Measurements from ENCODE around the gene KLHL22.
A peak's percentile ranks its signal among the peaks of the same experiment; 100 is the strongest.
"Not testable (repeated sequence)": the region's sequence is repeated elsewhere in the genome, so short reads cannot be mapped to it uniquely, and the experiment has no call there.

The KLHL22 gene

DNA sequence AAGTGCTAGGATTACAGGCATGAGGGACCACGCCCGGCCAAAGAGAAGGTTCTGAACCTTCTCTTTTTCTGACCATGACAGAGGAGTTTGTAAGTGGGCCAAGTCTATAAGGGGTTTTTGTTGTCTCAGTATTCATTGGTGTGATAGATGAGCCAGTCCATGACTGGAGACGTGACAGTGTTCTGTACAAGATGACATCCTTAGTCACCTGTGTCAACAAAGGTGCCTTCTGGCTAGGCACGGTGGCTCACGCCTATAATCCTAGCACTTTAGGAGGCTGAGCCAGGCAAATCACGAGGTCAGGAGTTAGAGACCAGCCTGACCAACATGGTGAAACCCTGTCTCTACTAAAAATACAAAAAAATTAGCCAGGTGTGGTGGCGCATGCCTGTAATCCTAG, 4.2 kb upstream of the KLHL22 start:
- no peak for DNase-seq

DNA sequence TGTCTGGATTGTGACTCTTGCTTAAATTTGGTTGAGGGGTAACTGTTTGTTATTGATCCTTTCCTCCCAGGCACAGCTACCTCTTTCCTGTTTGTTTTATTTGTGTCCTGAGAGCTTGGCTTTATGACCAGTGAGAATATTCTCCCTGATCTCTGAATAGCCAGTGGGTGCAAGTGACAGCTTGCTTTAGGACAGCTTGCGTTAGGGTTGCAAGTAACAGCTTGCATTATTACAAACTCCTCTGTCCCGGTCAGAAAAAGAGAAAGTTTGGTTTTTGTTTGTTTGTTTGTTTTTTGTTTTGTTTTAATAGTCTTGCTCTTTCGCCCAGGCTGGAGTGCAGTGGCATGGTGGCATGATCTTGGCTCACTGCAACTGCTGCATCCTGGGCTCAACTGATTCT, 3.3 kb upstream of the KLHL22 start:
- no peak for DNase-seq

DNA sequence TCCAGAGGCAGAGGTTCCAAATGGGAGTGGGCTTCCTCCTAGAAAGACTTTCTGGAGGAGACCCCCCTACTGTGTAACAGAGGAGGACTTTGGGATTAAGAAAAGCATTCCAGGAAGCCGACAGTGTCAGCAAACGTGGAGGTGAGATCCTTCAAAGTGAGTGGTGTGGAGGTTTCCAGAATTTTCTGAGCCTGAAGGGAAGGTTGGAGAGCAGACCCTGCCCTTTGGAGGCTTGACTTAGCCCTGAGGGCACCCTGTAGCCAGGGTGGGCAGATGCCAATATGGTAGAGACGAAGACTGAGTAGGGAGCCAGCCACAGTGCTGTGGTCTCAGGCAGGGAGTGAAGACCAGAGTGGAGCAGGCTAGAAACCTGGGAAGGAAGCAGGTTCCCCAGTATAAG, 1.8 kb upstream of the KLHL22 start:
- no peak for DNase-seq

DNA sequence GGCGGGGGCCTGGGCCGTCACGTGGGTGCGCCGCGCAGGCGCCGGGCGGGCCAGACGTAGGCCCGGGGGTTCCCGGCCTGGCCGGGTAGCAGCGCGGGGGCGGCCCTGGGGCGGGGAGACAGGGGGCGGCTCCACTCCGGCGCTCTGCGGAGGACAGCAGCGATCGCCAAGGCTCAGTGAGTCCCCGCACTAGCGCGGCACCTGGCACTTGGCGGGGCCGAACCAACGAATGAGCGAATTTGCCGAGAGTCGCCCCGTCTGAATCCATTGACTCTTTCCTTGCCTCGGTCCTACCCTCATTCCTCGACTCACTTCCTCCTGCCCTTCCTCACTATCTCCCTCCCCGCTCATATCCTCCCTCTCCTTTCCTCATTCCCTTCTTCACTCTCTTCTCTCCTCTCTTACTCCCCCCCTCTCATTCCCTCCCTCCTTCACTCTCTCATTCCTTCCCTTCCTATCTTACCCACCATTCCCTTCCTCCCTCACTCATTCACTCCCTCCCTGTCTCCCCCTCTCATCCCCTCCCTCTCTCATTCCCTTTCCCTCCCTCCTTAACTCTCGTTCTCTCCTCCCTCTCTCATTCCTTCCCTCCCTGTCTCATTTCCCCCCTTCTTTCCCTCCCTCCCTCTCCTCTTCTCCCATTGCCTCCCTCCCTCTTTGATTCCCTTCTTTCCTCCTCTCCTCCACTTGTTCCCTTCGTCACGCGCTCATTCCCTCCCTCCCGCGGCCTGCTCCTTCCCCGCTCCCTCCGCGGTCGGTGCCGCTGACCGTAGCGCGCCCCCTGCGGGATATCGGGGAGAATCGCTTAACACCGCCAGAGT, 476 bp upstream of the KLHL22 start:
- DNase-seq: peak; percentile 86

DNA sequence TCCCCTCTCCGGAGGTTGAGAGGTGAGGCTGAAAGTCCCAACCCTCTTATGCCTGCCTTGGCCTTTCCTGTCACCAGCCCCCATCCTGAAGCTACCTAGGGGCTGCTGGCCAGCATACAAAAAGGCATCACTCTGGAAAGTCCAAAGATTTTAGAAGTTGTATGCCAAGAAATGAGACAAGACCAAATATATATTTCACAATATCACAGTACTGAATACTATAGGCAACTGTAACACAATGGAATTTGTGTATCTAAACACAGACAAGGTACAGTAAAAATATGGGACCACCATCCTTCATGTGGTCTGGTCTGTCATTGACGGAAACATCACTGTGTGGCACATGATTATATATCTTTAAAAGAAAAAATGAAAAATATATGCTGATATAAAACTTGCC, 4.2 kb downstream of the KLHL22 start:
- no peak for DNase-seq

DNA sequence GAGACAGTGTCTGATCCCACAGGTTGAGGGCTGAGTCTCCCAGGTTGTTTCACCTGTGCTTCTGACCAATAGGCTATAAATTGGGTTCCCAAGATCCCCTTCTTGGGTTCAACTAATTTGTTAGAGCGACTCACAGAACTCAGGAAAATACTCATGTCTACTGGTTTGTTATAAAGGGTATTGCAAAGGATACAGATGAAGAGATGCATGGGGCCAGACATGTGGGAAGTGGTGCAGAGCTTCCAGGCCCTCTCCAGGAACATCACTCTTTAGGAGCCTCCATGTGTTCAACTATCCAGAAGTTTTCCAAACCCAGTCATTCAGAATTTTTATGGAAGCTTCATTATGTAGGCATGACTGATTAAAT, 4.7 kb downstream of the KLHL22 start:
- no peak for DNase-seq

DNA sequence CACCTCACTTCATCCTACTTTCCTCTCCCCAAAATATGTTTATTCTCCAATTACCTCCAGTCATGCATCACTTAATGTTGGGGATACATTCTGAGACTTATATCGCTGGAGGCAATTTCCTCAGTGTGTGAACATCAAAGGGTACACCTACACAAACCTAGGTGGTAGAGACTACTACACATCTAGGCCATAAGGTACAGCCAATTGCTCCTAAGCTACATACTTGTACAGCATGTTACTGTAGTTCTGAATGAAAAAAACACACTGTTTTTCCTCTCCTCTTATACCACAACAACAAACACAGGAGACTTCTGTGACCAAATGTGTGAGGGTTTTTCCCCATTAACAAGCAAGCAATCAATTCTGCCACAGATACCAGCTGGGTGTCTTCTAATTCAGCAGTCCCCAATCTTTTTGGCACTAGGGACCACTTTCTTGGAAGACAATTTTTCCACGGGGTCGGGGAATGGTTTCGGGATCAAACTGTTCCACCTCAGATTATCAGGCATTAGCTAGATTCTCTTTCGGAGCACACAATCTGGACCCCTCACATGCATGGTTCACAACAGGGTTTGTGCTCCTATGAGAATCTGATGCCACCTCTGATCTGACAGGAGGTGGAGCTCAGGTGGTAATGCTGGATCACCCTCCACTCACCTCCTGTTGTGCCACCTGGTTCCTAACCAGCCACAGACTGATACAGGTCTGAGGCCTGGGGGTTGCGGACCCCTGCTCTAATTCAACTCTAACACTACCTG, 5.2 kb downstream of the KLHL22 start:
- DNase-seq: no peak

DNA sequence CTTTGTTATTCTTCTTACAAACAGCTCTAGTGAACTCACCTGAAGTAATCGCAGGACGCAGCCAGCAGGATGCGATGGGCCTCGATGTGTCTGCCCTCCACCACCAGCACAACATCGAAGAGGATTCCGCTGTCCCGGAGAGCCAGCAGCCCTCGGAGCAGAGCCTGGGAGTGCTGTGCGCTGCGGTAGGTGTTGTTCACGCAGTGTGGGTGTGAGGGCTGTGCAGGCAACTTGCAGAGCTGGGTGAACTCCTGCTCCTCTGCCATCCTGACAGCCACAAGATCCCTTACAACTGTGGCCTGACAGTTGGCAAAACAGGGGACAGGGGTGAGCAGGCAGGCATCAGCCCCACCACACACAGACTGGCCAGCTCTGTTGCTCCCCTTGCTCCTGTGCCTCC, 6.6 kb downstream of the KLHL22 start:
- no peak for DNase-seq

DNA sequence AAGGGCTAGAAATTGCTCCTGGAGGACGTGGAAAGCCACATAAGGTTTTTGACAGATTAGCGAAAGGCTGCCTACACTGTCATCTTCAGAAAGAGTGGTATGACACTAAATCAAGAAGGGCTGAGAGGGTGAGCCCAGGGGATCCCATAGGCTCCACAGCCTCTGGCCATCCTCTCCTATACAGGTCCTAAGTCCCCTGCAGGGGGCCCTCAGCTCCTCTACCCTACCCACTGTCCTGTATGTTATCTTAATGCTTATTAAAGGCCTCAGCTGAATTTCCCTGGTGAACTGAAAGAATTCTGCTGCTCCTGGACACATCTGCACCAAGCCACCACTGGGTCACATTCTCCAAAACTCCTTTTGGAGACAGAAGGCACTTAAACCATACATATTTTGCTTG, 7.9 kb downstream of the KLHL22 start:
- no peak for DNase-seq

DNA sequence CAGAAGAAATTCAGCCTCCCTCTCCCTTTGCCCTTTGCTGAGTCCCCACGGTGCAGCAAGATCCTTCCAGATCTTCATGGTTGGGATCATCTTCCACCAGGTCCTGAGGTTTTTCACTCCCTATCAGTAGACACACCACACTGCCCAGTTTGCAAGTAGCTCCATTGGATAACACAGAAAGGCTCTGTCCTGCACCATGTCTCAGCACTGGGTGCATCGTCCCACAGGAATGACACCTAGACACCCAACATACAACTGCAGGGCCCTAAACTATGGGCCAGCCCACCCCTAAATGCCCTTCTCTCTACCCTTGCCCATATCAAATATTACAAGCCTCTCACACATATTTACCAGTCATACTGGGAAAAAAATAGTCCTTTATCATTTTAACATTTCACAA, 9.4 kb downstream of the KLHL22 start:
- DNase-seq: no peak

DNA sequence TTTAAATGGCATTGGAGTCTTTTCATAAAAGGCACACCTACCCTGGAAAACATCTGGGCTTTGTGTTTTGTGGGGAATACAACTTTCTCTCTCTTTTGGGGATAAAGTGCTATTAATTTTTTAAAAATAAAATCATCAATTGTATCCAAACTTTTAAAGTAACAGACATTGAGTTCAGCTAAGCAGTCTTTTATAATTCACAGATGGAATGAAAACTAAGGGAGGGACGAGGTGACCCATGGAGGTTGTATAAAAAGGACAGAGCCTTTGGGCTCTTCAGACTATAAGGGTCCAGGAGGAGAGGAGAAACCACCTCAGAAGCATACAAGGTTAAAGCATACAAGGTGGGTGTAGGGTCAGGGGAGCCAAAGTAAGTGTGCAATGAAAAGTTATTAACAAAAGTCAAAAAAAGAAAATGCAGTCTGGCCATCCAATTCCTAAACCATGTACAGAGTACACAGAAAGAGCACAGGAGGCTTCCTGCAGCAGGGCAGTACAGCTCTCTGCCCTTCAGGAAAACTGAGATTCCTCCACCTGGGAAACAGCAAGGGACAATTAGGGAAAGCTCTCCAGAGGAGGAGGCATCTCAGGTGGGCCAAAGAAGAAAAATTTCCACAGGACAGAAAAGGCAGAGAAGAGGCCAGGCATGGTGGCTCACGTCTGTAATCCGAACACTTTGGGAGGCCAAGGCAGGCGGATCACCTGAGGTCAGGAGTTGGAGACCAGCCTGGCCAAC, 10.5 kb downstream of the KLHL22 start:
- no peak for DNase-seq

DNA sequence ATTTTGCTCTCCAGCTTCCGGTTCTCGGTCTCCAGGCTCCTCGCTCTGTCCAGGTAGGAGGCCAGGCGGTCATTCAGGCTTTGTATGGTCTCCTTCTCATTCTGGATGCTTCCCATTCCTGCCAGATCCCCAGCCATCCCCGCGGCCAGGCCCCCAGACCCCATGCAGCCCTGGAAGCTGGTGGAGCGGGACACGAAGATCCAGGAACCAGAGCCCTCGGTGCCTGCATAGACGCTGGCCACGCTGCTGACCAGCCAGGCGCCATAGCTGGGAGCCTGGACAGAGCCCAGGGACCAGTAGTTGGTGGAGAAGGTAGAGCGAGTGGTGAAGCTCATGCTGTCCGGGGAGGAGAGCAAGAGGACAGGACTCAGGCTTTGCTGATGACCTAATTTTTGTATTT, 11.8 kb downstream of the KLHL22 start:
- no peak for DNase-seq

DNA sequence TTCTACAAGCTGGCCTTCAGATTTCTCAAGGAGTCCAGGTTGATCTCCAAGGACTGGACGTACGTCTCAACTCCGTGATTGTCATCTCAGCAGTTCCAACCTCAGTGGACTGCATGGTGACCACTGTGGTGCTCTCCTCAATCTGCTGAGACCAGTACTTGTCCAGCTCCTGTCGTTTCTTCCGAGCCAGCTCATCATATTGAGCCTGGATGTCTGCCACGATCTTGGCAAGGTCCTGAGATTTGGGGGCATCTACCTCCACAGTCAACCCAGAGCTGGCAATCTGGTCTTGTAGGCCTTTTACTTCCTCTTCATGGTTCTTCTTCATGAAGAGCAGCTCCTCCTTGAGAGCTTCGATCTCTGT, 12.5 kb downstream of the KLHL22 start:
- not testable (repeated sequence) for DNase-seq

DNA sequence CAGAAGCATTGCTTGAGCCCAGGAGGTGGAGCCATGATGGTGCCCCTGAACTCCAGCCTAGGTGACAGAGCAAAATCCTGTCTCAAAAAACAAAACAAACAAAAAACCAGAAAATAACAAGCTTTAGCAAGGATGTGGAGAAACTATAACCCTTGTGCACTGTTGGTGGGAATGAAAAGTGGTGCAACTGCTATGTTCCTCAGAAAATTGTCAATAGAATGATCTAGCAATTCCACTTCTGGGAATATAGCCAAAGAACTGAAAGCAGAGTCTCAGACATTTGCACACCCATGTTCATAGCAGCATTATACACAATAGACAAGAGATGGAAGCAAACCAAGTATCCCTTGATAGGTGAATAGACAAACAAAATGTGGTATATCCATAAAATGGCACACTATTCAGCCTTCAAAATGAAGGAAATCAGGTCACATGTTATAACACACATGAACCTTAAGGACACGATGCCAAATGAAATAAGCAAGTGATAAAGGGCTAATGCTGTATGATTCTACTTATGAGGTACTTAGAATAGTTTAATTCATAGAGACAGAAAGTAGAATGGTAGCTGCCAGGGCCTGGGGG, 15.9 kb downstream of the KLHL22 start:
- DNase-seq: no peak

DNA sequence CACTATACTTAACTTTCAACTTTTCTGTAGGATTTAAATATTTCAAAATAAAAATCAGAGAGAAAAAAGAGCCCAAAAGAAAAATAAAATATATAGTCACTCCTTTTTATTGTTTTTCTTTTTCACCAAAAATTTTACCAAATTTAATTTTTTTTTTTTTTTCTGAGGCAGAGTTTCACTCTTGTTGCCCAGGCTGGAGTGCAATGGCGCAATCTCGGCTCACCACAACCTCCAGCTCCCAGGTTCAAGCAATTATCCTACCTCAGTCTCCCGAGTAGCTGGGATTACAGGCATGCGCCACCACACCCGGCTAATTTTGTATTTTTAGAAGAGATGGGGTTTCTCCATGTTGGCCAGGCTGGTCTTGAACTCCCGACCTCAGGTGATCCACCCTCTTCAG, 17.5 kb downstream of the KLHL22 start:
- DNase-seq: not testable (repeated sequence)

DNA sequence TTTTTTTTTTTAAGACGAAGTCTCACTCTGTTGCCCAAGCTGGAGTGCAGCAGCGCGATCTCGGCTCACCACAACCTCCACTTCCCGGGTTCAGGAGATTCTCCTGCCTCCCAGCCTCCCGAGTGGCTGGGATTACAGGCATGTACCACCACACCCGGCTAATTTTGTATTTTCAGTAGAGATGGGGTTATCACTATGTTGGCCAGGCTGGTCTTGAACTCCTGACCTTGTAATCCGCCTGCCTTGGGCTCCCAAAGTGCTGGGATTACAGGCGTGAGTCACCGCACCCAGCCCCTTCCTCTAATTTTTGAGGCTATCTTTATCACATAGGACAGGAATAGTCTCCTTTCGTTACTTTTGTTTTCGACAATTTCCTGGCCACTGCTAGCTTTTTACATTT, 20.0 kb downstream of the KLHL22 start:
- DNase-seq: not testable (repeated sequence)

DNA sequence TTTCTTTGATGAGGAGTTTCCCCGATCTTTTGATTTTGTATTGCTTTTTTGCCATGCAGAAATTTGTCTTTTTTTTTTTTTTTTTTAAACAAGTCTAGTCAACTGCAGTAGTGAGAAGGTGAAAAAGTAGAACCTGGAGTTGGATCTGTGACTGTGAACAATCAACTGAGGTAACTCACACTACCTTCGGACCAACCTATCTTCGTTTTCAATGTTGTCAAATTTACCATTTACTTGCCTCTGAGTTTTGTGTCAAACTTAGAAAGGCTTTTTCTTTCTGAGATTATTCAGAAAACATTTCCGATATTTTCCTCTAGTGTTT, 20.5 kb downstream of the KLHL22 start:
- DNase-seq: no peak

DNA sequence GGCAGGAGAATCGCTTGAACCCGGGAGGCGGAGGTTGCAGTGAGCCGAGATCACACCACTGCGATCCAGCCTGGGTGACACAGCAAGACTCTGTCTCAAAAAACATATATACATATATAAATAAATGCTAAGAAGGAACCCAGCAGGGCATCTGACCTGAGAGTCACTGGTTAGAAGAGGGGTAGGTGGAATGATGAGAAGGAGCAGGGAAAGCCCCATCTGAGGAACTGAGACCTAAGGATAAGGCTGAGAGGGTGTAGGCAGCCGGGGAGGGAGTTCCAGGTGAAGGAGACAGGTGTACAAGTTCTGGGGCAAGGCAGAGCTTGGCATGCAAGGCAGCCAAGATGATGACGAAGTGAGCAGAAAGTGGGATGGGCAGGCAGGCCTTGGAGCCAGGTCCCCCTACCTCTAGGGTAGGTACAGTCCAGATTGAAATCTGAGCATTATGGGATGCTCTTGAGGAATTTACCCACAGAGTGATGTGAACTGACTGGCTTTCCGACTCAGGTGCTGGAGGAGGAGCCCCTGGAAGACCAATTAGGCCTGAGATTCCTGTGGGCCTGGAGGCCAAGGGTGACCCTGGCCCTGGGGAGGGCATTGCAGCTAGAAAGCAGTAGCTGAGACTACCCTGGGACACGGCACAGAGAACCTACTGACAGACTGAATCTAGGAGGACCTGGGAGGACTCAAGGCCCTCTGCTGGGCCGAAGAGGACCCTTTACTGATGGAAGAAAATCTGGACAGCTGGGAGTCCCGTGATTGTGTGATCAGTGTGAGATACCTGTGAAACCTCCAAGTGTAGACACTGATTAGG, 22.8 kb downstream of the KLHL22 start:
- DNase-seq: no peak

DNA sequence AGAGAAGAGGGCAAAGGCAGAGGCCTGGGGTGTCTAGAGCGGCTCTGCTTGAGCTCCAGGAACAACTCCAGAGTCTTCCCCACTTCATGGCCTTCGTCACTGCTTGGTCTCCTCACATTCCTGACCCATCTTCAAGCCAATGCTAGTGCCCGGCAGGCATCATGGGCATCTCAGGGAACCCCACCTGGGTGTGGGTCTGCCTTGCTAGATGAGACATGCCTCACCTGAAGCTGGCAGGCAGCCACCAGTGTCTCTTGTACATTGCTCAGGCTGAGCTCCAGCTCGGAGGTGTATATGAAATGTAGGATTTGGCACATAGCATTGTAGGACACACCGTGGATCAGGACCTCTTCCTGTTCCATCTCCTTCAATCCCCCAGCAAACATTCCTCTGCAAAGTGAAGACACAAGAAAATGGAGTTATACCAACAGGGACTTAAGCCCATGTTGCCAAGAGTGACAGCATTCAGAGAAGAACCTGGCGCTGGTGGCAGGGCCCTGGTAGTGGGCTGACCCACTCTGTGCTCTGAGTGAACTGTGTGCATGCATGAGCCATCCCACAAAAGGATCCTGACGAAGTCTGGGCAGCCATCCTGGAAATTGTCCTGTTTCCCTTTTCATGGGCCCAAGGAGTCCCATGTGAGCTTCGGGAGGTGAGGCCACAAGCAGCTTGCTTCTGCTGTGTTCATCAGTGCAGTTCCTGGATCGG, 24.3 kb downstream of the KLHL22 start:
- no peak for DNase-seq

DNA sequence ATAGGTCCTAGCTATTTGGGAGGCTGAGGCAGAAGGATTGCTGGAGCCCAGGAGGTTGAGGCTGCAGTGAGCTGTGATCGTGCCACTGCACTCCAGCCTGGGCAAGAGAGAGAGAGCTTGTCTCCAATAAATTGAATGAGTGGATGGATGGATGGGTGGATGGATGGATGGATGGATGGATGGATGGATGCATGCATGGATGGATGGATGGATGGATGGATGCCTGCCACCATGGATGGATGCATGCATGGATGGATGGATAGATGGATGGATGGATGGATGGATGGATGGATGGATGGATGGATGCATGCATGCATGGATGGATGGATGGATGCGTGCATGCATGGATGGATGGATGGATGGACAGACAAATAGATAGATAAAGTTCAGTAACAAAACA, 25.1 kb downstream of the KLHL22 start:
- DNase-seq: not testable (repeated sequence)

DNA sequence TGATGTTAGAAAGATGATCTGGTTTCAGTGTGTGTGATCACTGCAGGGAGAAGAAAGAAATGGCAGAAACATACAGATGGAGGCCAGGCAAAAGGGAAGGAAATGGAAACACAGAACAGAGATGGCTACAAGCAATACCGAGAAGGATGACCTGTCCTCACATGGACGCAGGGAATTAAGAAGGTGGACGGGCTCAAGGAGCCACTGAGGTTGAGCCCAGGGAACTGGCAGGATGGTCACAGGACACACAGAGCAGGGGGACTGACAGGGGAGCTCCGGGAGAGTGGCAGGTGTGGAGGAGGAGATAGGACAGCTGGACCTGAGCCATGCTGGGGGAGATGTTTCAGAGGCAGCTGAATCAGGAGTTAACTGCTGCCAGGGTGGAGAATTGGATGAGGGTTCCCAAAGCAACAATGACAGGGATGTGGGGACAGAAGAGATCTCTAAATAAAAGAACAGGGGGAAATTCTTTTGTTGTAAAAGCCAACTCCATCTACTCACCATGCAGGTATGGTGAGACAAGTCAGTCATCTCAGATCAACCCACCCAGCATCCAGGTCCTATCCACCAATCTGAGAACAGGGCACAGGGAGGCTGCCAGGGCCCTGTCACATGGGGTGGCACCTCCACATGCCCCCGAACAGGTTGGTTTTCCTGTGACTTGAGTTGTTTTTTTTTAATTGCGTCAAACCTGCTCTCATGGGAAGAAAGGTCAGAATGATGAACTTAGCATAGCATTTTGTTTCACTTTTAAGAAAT, 26.3 kb downstream of the KLHL22 start:
- DNase-seq: no peak

All from activated effector memory CD4-positive, alpha-beta T cell treated with Interleukin-2 at 50 U/mL for 16 hours (primary cell).